NK-92 (cell line): ENCODE measurements around the gene MAP7.

ENCODE experiments used
- DNase-seq: peaks from one replicate; lab custom pipeline; 2025; ENCODE audit not compliant: unreplicated experiment; lab: John Stamatoyannopoulos, UW

The MAP7 gene

GRCh38 chr6:136426627-136427377, 123.4 kb downstream of the MAP7 start:
- DNase-seq, result no peak

DNA sequence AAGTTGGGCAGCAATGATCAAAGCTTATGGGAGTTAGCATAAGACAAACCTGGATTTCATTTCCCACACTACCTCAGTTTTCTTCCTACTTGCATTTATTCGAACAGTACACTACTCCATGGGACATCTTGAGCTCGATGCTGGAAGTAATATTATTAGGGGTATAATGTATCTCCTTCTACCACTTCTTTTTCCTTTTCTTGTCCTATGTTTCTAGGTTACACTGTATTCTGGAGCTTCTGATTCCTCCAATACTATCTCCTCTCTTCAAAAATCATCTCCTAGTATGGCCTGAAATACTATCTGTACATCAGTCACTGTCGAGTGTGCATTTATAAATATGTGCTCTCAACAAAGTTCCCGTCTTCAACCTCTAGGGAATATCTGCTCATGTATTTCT, 124.4 kb downstream of the MAP7 start:
- no peak for DNase-seq

GRCh38 chr6:136424901-136425300, 125.3 kb downstream of the MAP7 start:
- DNase-seq, result no peak

GRCh38 chr6:136424450-136424849, 125.8 kb downstream of the MAP7 start:
- no peak for DNase-seq

- DNase-seq, result no peak
These were observed 128.6 kb downstream of the MAP7 start for GRCh38 chr6:136421537-136422158.

DNA sequence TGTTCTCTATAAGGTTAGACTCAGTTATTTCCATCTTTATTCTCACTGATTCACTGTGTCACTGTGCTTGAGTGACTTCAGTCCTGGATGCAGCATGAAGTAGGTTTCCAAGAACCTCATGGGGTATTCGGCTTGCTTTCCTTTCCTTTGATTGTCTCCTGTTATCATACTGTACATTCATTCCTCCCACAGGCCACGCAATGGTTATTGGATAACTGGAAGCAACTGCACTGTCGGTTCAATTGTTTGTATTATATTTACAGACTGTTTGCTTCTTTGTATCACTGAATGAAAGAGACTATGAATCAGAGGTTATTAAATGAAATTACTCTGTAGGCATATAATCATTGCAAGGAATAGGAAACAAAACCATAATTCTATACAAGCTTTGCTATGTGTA, 129.4 kb downstream of the MAP7 start:
- no peak for DNase-seq

- DNase-seq, result no peak
These were observed 134.7 kb downstream of the MAP7 start for GRCh38 chr6:136415351-136416007.

GRCh38 chr6:136412410-136412809, 137.8 kb downstream of the MAP7 start:
- DNase-seq, result no peak

GRCh38 chr6:136411453-136412354, 138.5 kb downstream of the MAP7 start:
- DNase-seq, result no peak

DNA sequence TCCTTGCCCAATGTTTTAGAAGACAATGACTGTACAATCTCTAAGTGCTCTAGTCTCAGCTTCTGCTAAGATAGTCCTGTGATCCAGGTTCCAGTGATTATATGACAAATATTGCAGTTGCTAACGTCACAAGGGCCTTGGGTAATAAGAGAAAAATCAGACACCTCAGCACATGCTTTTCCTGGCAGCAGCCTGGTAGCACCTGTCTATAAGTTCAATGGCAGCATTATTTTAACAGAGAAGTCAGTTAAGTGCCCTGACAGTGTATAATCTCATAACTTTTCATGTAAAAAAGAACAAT, 139.2 kb downstream of the MAP7 start:
- DNase-seq, result no peak

GRCh38 chr6:136410201-136411024, 139.8 kb downstream of the MAP7 start:
- DNase-seq, result no peak

GRCh38 chr6:136409597-136409996, 140.6 kb downstream of the MAP7 start:
- no peak for DNase-seq

- DNase-seq, result no peak
These were observed 142.0 kb downstream of the MAP7 start for GRCh38 chr6:136408204-136408603.

DNA sequence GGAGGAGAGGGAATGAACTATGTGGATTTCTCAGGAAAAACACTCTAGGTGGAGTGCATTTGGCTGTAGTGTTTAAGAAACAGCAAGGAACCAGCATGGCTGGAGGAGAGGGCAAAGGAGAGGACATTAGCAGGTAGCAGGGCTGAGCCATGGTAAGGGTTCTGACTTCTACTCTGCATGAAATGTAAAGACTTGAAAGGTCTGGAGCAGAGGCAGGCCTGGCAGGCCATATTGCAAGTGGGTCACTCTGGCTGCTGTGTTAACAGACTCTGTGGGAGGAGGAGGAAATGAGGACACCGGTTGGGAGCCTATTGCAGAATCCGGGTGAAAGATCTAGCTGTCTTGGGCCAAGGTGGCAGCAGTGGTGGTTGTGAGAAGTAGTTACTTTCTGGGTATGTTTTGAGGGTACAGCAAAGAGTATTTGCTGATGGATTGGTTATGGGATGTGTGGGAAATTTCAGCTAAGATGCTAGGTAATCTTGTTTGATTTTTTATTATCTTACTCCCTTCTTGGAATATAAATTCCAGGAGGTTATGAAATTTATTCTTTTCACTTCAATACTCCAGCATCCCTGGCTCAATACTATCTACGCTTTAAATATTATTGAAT, 144.7 kb downstream of the MAP7 start:
- no peak for DNase-seq

- DNase-seq, result no peak
These were observed 145.4 kb downstream of the MAP7 start for GRCh38 chr6:136404627-136405419.

GRCh38 chr6:136404007-136404406, 146.2 kb downstream of the MAP7 start:
- no peak for DNase-seq

DNA sequence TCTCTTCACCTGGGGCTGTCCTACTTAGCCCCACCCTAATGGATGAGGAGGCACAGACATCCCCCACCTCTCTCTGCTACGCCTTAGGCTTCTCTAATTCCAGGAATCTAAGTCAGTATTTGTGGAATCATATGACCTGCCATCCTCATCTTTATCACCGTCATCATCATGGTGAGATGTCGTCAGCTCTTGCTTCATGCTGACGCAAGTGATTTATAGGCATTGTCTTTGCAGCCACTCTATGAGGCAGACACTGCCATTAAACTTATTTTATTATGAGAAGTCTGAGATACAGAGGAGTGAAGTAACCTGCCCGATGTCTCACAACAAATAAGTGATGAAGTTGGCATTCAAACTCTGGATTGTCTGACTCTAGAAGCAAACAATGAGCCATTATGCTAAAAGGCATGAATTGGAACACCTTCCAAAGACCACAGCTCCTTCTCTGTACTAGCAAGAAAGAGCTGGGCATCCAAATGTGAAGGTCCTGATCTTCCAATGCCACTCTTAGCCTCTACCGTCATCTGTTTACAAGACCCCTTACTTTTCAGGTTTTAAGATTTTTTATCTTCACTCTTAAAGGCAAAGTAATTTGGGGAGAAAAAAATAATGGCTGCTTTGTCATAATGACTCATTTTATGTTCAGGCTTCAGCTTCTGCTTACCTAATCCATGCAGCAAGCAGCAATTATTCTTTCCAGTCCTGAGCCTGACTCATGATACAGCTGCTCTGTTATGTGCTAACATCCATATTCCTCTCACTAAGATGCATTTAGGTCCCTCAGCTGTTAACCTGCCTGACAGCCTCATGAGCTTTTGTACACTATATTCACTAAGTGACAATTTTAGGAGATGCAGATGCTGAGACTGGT, 146.9 kb downstream of the MAP7 start:
- DNase-seq, result no peak

DNA sequence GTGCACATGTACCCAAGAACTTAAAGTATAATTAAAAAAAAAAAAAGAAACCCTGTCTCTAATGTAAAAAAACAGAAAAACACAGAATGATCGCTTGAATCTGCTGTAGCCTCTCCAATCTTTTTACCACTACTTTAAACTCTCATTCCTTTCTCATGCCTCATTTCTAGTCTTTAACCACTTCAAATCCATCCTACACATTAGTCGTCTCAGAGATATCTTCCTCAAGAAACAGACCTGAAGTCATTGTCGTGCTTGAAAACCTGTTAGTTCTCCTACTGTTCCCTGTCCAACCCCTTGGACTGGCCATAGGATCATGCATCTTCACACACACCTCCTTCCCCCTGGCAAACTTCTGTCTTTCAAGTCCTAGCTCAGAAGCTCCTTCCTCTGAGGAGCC, 148.5 kb downstream of the MAP7 start:
- no peak for DNase-seq
